ENCODE measurements around the gene WNK2. TPM values are rescaled to one million over a fixed set of nuclear protein-coding genes. Genes with fewer than 3 reads are reported as not detected.

WNK2 gene
- total RNA-seq, 4 donors from 2014 or later = 3.8 to 17.7 (median 9.0) TPM

- H3K27me3 ChIP-seq = no peaks in the 10 kb centered on the region
- TF ChIP-seq POLR2A (IDR thresholded peaks at IDR 0.05) (no peak), EP300 (IDR thresholded peaks at IDR 0.05) (no peak), CTCF (IDR thresholded peaks at IDR 0.05) (no peak)
- no peak overlapping the region for H3K27ac ChIP-seq
- H3K36me3 ChIP-seq = no peaks in the 10 kb centered on the region
- WGBS, 2 donors = 76% methylated on average over 4 of the region's 4 CpGs
- peaks cover 0 to 11% (median 0%) of the 10 kb centered on the region in 4 donors for H3K4me1 ChIP-seq
- no peak overlapping the region for H3K4me3 ChIP-seq
- DNase-seq (ENCODE audit: low spot score in 2 of 2) = no peak
- peaks cover 0 to 8% (median 0%) of the 10 kb centered on the region in 4 donors for H3K9me3 ChIP-seq
These were observed 36.7 kb downstream of the WNK2 start for GRCh38 chr9:93220627-93221026.

DNA sequence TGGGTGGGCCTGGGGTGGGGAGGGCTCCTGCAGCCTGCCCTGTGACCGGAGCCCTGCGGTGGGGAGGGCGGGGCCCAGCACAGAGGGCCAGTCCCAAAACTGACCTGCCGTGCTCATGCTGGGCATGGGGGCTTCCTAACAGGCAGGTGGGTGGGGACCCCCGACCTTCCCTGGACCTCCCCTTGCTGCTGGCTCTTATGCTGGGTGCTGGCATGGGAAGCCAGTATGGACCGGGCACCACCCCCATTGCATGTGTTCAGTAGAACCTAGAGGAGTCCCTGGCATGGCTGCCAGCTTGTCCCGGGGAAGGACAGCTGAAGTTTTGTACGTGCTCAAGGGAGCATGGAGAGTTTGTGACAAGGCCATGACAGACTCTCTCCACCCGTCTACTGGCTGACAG lies 37.1 kb downstream of the WNK2 start:
- TF ChIP-seq EP300 (IDR thresholded peaks at IDR 0.05) (no peak), POLR2A (IDR thresholded peaks at IDR 0.05) (no peak), CTCF (IDR thresholded peaks at IDR 0.05) (no peak)
- Histone ChIP-seq H3K27me3 (no peaks in the 10 kb centered on the region), H3K4me1 (peaks cover 0 to 11% (median 0%) of the 10 kb centered on the region in 4 donors), H3K9me3 (peaks cover 0 to 3% (median 0%) of the 10 kb centered on the region in 4 donors), H3K4me3 (no peak overlapping the region), H3K36me3 (no peaks in the 10 kb centered on the region), H3K27ac (no peak overlapping the region)
- WGBS, 2 donors = 93% methylated on average over 4 to 7 of the region's 9 CpGs
- DNase-seq (ENCODE audit: low spot score in 2 of 2) = no peak

DNA sequence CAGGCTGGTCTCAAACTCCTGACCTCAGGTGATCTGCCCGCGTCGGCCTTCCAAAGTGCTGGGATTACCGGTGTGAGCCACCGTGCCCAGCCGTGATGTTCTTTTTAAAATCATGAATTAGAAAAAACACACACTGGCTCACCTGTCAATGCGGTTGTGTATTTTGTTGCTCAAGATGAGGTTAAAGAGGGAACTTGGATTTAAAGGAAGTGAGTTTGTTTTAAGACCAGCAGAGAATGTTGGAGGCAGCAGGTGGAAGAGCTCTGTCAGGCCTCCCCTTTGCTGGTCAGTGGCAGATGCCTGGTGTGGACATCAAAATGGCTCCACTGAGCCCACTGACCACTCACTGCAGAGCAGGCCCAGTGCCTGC lies 38.9 kb downstream of the WNK2 start:
- Histone ChIP-seq H3K4me3 (no peak overlapping the region), H3K27me3 (no peaks in the 10 kb centered on the region), H3K36me3 (no peaks in the 10 kb centered on the region), H3K4me1 (peaks cover 0 to 11% (median 0%) of the 10 kb centered on the region in 4 donors), H3K27ac (no peak overlapping the region), H3K9me3 (no peaks in the 10 kb centered on the region)
- 93 to 95% methylated on average over 7 of the region's 7 CpGs for WGBS, 2 donors
- TF ChIP-seq POLR2A (IDR thresholded peaks at IDR 0.05) (no peak), CTCF (IDR thresholded peaks at IDR 0.05) (no peak), EP300 (IDR thresholded peaks at IDR 0.05) (no peak)
- DNase-seq (ENCODE audit: low spot score in 2 of 2) = no peak

GRCh38 chr9:93223260-93224180 lies 39.6 kb downstream of the WNK2 start:
- Histone ChIP-seq H3K9me3 (no peaks in the 10 kb centered on the region), H3K27me3 (no peaks in the 10 kb centered on the region), H3K4me1 (peaks cover 0 to 11% (median 0%) of the 10 kb centered on the region in 4 donors), H3K27ac (no peak overlapping the region), H3K36me3 (no peaks in the 10 kb centered on the region), H3K4me3 (no peak overlapping the region)
- TF ChIP-seq POLR2A (IDR thresholded peaks at IDR 0.05) (no peak), EP300 (IDR thresholded peaks at IDR 0.05) (no peak), CTCF (IDR thresholded peaks at IDR 0.05) (no peak)
- no peak for DNase-seq (ENCODE audit: low spot score in 2 of 2)
- WGBS, 2 donors = 42 to 58% methylated on average over 13 of the region's 16 CpGs

DNA sequence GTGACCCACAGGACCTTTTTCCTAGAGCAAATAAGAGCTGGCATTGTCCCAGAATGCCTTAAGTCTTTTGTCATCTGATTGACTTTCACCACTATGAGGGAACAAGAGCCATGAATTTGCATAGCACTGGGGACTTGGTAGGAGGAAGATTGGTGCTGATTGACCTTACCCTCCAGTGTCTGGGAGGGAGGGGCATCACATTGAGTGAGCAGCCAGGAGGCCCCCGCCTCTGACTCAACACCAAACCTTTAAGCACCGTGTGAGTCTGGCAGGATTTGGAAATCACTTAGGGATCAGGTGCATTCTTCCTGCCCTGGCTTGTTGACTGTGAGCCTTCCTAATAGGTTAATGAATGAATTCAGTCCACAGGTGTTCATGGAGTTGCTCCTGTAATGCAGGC lies 40.7 kb downstream of the WNK2 start:
- H3K27ac ChIP-seq = no peak overlapping the region
- no peak for TF ChIP-seq POLR2A (IDR thresholded peaks at IDR 0.05)
- TF ChIP-seq CTCF (IDR thresholded peaks at IDR 0.05) = no peak
- no peak for TF ChIP-seq EP300 (IDR thresholded peaks at IDR 0.05)
- 63 to 69% methylated on average over 2 of the region's 2 CpGs for WGBS, 2 donors

More for the DNA sequence above, 40.7 kb downstream of the WNK2 start:
- Histone ChIP-seq H3K27me3 (no peaks in the 10 kb centered on the region), H3K4me1 (peaks cover 0 to 11% (median 0%) of the 10 kb centered on the region in 4 donors), H3K9me3 (no peaks in the 10 kb centered on the region), H3K36me3 (no peaks in the 10 kb centered on the region), H3K4me3 (no peak overlapping the region)
- DNase-seq (ENCODE audit: low spot score in 2 of 2) = no peak
